GM10266 (cell line): ENCODE measurements around the gene MAP1LC3B2.

ENCODE experiments used
- DNase-seq: peaks from one replicate; pipeline ENCODE4 v3.0.0; 2012; ENCODE audit errors: extremely low spot score
- TF ChIP-seq, protein P1 (sequence below): IDR thresholded peaks from 2 replicates; pipeline ENCODE4 v1.5.1; 2012; ENCODE audit warnings: mild to moderate bottlenecking, low read depth; ENCODE audit not compliant: control insufficient read depth, insufficient read depth; ENCODE audit errors: missing control alignments

Gene MAP1LC3B2

DNA sequence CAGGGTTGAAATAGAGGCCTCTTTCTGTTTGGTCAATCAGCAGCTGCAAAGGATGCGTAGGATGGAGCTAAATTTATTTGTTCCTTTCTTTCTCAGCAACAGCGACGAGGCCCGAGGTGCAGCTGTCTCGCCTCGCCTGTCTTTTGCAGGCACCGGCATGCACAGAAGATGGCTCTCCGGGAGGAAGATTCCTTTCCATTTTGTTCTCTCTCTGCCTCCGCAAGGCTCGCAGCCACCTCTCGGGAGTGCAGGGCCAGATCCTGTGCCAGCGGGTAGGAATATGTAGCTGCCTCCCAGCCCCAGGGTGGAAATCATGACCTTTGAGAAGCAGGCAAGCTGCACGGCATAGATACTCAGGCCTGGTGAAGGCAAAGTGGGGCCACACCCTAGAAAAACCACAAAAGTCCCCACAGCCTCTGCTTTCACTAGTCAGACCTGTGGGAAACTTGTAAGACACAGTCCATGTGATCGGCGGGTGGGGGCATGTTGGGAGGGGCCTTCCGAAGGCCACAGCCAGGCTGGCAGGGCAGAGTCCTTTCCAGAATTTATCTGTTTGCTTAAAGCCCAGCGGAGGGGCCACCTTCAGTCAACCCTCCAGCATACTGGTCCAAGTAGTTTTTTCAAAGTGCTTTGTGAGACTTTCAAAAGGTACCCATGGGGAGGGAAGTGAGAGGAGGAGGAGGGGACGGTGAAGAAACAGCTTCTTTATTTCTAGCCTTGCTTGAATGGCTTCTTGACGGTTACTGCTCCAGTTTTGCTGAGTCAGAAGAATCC, at the start of gene MAP1LC3B2:
Gene MAP1LC3B2, plus strand, starts transcription at position 220 of the 774 bp plus-strand sequence. CDS start 16,562 bp downstream, outside the sequence.
- TF ChIP-seq, protein P1, sequence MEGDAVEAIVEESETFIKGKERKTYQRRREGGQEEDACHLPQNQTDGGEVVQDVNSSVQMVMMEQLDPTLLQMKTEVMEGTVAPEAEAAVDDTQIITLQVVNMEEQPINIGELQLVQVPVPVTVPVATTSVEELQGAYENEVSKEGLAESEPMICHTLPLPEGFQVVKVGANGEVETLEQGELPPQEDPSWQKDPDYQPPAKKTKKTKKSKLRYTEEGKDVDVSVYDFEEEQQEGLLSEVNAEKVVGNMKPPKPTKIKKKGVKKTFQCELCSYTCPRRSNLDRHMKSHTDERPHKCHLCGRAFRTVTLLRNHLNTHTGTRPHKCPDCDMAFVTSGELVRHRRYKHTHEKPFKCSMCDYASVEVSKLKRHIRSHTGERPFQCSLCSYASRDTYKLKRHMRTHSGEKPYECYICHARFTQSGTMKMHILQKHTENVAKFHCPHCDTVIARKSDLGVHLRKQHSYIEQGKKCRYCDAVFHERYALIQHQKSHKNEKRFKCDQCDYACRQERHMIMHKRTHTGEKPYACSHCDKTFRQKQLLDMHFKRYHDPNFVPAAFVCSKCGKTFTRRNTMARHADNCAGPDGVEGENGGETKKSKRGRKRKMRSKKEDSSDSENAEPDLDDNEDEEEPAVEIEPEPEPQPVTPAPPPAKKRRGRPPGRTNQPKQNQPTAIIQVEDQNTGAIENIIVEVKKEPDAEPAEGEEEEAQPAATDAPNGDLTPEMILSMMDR, result no peak
- peak; percentile 83 for DNase-seq

DNA sequence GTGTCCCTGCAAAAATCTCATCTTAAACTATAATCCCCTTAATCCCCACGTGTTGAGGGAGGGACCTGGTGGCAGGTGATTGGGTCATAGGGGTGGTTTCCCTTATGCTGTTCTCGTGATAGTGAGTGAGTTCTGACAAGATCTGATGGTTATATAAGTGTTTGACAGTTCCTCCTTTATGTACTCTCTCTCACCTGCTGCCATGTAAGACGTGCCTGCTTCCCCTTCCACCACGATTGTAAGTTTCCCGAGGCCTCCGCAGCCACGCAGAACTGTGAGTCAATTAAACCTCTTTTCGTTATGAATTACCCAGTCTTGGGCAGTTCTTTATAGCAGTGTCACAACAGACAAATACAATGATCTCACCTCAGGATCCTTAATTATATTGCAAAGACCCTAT, 45.2 kb upstream of the MAP1LC3B2 start:
- no peak for DNase-seq

DNA sequence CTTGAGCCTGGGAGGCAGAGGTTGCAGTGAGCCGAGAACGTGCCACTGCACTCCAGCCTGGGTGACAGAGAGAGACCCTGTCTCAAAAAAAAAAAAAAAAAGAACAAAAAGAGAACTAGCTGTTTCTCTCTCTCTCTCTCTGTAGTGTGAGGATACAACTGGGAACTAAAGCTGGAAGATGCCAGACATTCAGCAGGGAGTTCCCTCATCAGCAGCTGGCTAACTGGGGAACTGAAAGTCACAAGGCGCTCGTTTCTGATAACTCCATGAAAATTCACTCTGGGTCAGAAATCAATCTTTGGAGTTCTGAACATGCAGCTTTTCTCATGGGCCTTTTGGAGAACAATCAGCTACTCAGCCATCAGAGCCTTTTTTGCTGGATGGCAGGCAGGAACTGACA, 43.5 kb upstream of the MAP1LC3B2 start:
- no peak for DNase-seq
- TF ChIP-seq, protein P1, result no peak

More for the DNA sequence above, 45.2 kb upstream of the MAP1LC3B2 start:
- TF ChIP-seq, protein P1, result no peak

DNA sequence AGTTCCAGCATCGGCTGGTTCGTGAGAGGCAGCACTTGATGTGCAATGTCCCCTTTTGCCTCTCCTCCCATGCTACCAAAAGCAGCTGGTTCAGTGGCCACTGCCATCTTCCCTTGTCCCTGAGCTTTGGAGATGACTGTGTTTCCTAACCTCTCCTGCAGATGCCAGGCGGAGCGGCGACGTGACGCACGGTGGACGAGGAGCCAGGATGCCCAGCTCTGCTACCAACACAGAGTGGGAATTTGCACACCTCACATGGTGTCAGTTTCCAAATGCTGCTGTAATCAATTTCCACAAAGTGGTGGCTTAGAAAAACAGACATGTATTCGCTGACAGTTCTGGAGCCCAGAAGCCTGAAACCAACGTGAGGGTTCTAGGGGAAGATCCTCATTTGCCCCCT, 42.5 kb upstream of the MAP1LC3B2 start:
- DNase-seq, result no peak
- TF ChIP-seq, protein P1, result no peak

DNA sequence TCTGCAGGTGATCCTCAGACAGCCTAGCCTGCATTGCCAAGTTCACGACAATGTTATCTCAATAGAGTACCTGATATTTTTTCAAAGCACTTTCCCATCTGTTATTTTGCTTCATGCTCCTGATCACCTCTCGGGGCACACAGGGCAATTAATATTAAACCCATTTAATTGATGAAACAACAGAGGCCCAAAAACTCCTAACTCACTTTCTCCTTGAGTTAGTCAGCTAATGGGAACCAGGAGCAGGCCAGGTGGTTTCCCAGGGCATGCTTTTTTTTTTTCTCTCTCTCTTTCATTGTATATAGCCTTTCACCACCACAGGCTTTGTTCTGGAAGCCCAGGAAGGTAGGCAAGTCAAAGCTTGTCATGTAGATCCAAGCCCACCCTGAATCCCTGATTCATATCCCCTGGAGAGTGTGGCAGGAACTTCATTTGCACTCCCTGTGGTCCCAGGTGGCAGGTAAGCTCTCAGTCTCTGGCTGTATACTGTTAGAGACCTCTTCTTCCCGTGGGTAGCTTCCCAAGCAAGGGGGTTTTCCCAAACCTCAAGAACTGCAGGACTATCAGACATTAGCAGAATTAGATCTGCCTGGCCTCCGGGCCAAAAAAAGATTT, 41.6 kb upstream of the MAP1LC3B2 start:
- TF ChIP-seq, protein P1, result no peak
- no peak for DNase-seq

DNA sequence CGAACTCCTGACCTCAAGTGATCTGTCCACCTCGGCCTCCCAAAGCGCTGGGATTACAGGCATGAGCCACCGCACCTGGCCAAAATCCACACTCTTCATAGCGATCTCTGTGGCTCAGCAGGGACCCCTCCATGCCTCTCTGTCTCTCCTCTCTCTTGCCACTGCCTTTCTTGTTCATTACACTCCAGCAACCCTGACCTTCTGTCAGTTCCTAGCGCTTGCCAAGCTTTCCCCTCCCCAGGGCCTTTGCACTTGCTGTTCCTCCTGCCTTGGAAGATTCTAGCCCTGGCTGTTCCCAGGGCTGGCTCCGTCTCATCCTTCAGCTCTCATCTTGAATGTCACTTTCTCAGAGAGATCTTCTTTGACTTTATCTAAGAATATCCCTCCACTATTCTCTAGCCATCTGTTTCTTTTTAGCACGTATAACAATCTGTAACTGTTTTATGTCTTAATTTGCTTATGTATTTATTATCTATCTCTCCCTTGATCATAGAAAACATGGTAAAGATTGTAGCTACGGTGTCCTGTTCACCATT, 38.9 kb upstream of the MAP1LC3B2 start:
- TF ChIP-seq, protein P1, result no peak
- no peak for DNase-seq
